Activated CD4-positive, alpha-beta T cell treated with anti-CD3 and anti-CD28 coated beads, Interleukin-2, amount 50 U/mL, for 24 hours (primary cell): ENCODE results near the gene ADAMTS8.

Source experiments
- DNase-seq, 2 donors: peaks; one replicate each; pipeline ENCODE4 v3.0.0-alpha.2; 2020; ENCODE audit warnings: low read depth in 1 of 2, low spot score in 1 of 2

ADAMTS8 gene

GRCh38 chr11:130462931-130463330, 34.5 kb upstream of the ADAMTS8 start:
- no peak for DNase-seq

GRCh38 chr11:130462101-130462885, 33.9 kb upstream of the ADAMTS8 start:
- no peak for DNase-seq

GRCh38 chr11:130459521-130459920, 31.1 kb upstream of the ADAMTS8 start:
- no peak for DNase-seq

GRCh38 chr11:130458410-130458729, 30.0 kb upstream of the ADAMTS8 start:
- DNase-seq = no peak

- DNase-seq = no peak
These were observed 29.4 kb upstream of the ADAMTS8 start for GRCh38 chr11:130457623-130458409.

- DNase-seq = no peak
These were observed 27.9 kb upstream of the ADAMTS8 start for GRCh38 chr11:130456286-130456685.

GRCh38 chr11:130455483-130456127, 27.2 kb upstream of the ADAMTS8 start:
- DNase-seq = no peak

- DNase-seq = no peak
These were observed 26.3 kb upstream of the ADAMTS8 start for GRCh38 chr11:130454491-130455252.

- no peak for DNase-seq
These were observed 24.5 kb upstream of the ADAMTS8 start for GRCh38 chr11:130452940-130453339.

- no peak for DNase-seq
These were observed 23.8 kb upstream of the ADAMTS8 start for GRCh38 chr11:130452176-130452575.

- DNase-seq = no peak
These were observed 23.0 kb upstream of the ADAMTS8 start for GRCh38 chr11:130451231-130452019.

- no peak for DNase-seq
These were observed 21.8 kb upstream of the ADAMTS8 start for GRCh38 chr11:130449996-130450769.

- no peak for DNase-seq
These were observed 21.0 kb upstream of the ADAMTS8 start for GRCh38 chr11:130449310-130449990.

GRCh38 chr11:130448416-130449309, 20.3 kb upstream of the ADAMTS8 start, which contains the start of gene ADAMTS15:
Gene ADAMTS15 (plus strand): TSS chr11:130448645. CDS start chr11:130448974, 329 bp downstream.
- no peak for DNase-seq

- DNase-seq = no peak
These were observed 19.6 kb upstream of the ADAMTS8 start for GRCh38 chr11:130448039-130448415.

GRCh38 chr11:130445788-130446187, 17.4 kb upstream of the ADAMTS8 start:
- DNase-seq = no peak

- no peak for DNase-seq
These were observed 14.3 kb upstream of the ADAMTS8 start for GRCh38 chr11:130442737-130443136.

GRCh38 chr11:130441719-130442118, 13.3 kb upstream of the ADAMTS8 start:
- no peak for DNase-seq
